Activated gamma-delta T cell (primary cell): Measurements from ENCODE around the gene PDILT.
"Not testable (repeated sequence)": the region's sequence is repeated elsewhere in the genome, so short reads cannot be mapped to it uniquely, and the experiment has no call there.

Experiments
- DNase-seq: peaks from one replicate; lab custom pipeline; 2025; lab: John Stamatoyannopoulos, UW

Gene PDILT

DNA sequence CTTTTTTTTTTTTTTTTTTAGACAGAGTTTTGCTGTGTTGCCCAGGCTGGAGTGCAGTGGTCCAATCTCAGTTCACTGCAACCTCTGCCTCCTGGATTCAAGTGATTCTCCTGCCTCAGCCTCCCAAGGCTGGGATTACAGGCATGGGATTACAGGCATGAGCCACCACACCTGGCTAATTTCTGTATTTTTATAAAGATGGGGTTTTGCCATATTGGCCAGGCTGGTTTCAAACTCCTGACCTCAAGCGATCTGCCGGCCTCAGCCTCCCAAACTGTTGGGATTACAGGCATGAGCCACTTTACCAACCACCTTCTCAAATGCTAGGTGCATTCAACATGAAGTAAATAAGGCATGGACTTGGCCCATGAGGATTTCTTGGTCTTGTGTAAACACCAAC, 83.5 kb downstream of the PDILT start:
- DNase-seq, result not testable (repeated sequence)

GRCh38 chr16:20320592-20320991, 83.9 kb downstream of the PDILT start:
- DNase-seq, result no peak

DNA sequence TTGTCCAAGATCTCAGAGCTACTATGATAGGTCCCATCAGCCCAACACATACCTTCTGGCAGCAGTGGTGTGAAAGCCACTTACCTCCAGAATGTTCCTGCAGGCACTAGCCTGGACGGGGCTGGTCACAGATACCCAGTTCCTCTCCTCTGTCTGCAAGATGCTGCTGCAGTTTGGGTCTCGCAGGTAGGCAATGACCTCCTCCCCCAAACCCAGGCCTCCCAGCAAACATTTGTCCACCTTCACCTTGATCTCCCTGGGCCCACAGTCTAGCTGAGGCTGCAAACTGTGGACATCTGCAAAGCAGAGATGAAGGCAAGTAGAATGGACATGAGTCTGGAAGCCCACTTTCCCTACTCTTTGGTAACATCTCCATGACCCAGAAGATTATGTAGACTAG, 84.4 kb downstream of the PDILT start:
- DNase-seq, result no peak

DNA sequence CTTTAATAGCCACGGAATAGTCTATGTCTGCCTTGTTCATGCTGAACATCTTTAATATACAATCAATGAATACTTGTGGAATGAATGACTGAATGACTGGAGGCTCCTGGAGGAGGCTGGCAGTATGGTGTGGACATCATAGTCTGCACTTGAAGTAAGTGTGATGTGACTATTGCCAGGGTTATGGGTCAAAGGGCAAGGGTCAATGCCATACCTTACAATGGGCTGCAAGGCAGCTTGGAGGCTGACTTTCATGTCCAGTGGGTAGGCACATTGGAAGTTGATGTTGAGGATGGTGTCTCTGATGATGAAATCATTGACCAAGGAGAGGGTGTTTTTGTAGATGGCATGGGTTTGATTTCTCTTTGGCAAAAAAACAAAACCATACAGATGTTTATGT, 85.1 kb downstream of the PDILT start:
- no peak for DNase-seq

DNA sequence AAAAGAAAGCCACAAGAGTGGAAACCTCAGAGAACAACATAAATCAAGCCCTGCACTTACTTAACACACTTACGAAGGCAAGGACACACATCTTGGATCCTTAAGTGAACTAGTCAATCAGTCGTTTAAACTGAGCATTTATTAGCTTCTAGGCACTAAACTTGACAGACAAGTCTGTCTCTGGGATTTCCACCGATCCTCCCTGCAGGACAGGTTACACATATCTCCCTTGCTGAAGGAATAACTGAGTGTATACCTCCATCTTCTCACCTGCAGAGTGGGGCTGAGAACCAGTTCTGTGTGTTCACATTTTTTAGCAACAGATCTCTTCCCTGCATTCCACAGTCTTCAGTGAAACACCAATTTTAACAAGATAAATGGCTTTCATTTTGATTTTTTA, 86.1 kb downstream of the PDILT start:
- no peak for DNase-seq

- no peak for DNase-seq
Measured at GRCh38 chr16:20318006-20318405, 86.5 kb downstream of the PDILT start.

DNA sequence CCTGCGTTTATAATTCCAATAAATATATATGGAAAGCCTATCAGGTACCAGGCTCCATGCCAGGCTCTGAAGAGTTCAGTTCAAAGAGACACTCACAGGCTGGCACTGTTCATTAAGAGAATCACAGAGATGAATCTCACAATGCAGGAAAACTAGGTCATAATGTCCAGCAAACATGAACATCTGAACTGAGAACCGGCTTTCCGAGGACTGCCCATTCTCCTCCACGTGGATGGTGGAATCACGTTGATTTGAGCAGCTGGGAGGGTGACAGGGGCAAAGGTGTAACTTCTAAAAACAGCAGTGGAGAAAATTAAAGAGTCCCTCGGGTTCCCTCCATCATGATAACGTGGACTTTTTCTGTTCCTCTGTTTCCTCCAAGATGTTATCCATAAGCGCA, 87.4 kb downstream of the PDILT start:
- no peak for DNase-seq

- no peak for DNase-seq
Measured at GRCh38 chr16:20316715-20317114, 87.8 kb downstream of the PDILT start.

DNA sequence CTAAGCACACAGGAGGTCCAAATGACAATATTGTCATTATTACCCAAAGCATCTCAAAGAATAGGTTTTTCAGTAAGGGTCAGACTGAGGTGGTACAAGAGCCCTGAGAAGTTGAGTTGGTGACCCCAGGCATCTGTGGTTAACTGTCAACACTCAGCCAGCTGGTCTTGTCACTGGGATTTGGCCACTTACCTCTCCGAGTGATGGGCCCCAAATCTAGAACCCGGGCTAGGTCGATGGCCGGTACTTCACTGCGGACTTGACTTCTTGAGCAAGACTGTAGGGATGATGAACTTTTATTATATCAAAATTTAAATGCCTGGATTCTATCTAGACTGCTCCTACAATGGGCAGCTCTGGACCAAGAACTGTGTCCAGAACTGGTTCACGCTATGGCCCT, 88.8 kb downstream of the PDILT start:
- DNase-seq, result no peak

DNA sequence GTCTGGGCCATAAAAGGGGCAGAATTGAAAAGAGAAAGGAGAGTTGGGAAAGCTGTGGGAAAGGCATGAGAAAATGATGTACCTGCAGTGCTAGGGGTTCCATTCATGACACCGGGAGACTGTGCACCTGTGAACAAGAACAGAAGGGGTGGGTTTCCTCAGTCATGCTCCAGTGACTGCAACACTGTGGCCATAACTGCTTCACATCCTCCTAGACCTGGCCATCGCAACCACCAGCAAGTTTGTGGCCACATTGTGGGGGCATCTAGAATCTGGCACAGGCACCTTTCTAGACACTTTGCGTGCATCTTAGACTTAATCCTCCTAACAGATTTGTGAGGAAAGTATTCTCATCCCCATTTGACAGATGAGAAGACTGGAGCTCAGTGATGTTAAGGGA, 90.0 kb downstream of the PDILT start:
- no peak for DNase-seq

DNA sequence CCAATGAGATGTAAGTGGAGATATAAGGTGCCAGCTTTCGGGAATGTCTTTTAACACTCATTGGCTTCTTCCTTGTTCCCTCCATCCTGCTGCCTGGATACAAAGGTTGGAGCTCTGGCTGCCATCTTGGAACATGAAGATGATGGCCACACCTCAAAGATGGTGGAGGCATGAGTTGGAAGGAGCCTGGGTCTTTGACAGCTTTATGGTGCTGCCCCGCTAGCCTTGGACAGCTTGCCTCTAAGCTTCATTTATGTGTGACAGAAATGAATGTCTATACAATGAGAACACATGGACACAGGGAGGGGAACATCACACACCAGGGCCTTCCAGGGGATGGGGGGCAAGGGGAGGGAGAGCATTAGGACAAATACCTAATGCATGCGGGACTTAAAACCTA, 90.8 kb downstream of the PDILT start:
- DNase-seq, result no peak

GRCh38 chr16:20312536-20313095, 91.9 kb downstream of the PDILT start:
- DNase-seq, result not testable (repeated sequence)

GRCh38 chr16:20311548-20311947, 93.0 kb downstream of the PDILT start:
- DNase-seq, result no peak

DNA sequence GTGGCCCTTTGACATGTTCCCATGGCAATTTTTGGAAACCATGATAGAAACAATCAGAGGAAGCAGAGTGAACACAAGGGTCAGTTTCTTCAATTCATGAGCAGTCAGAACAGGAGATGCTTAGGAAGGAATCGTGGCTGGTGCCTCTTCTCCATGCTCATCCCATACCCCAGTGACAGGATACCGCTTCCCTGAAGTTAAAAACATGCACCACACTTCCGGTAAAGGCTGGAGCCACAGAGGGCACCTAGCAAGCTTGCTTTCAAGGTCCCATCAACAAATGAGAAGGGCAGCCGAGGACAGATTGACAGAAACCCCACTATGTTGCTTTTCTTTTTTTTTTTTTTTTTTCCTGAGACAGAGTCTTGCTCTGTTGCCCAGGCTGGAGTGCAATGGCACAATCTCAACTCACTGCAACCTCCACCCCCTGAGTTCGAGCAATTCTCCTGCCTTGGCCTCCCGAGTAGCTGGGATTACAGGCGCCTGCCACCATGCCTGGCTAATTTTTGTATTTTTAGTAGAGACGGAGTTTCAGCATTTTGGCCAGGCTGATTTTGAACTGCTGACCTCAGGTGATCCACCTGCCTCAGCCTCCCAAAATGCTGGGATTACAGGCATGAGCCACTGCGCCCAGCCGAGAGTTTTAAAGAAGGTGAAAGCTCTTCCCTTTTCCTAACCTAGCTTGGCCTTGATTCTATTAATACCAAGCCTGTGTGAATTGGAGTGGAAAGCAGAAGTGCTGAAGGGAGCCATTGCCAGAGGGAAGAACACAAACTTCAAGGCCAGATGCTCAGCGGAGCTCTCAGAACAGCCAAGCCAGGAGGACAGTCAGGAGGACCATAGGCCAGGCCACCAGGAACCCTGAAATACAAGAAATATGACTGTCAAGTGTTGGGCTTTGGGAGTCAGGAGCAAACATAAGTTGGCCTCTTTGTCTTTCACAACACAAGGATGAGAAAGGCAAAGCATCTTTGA, 93.8 kb downstream of the PDILT start:
- no peak for DNase-seq

DNA sequence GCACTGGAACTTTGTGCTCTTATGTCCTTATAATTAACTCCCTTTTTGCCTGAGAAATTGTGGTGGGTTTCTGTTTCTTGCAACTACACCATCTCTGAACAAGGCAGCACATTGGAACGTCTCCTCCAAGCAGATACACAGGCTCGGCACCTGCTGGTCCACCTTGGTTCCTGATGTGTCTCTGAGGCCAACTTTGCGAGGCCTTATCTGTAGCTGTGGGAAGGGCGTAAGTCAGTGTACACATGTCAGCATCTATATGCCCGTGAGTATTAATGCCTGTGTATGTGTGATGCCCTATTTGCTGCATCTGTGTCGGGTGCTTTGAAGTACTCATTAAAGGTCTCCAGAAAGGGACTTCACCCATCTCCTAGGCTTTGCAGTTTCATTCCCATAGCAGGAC, 94.8 kb downstream of the PDILT start:
- no peak for DNase-seq
